ENCODE results near the gene FIZ1.

DNA sequence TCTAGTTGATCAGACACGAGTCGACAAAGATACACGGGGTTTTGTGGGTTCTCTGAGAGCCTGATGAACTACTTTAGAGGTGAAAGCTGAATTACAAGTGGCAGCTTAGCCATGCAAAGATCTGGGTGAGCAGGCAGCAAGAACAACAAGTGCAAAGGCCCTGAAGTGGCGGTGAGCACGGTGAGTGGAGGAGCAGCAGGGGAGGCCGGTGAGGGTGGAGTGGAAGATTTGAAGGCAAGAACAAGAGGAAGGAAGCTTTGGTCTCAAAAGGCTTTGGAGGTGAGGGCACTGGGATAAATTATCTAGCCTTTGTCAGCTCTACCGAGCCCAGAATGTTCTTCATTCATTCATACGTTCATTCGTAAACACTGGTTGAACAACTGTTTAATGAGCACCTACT, 7.5 kb upstream of the FIZ1 start:
- no peak for TF ChIP-seq EP300 (IDR thresholded peaks at IDR 0.05)
- TF ChIP-seq, protein P1, sequence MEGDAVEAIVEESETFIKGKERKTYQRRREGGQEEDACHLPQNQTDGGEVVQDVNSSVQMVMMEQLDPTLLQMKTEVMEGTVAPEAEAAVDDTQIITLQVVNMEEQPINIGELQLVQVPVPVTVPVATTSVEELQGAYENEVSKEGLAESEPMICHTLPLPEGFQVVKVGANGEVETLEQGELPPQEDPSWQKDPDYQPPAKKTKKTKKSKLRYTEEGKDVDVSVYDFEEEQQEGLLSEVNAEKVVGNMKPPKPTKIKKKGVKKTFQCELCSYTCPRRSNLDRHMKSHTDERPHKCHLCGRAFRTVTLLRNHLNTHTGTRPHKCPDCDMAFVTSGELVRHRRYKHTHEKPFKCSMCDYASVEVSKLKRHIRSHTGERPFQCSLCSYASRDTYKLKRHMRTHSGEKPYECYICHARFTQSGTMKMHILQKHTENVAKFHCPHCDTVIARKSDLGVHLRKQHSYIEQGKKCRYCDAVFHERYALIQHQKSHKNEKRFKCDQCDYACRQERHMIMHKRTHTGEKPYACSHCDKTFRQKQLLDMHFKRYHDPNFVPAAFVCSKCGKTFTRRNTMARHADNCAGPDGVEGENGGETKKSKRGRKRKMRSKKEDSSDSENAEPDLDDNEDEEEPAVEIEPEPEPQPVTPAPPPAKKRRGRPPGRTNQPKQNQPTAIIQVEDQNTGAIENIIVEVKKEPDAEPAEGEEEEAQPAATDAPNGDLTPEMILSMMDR (IDR thresholded peaks at IDR 0.05): no peak
- TF ChIP-seq POLR2A (IDR thresholded peaks at IDR 0.05): no peak
